Liver (tissue), 4 donors: ENCODE results near the gene HYLS1. TPM values are rescaled to one million over a fixed set of nuclear protein-coding genes. Genes with fewer than 3 reads are reported as not detected.

Experiments used
- polyA plus RNA-seq, 2 donors: library from polyadenylated mRNA; stranded (reverse) in 1 of 2; unstranded in 1 of 2; fragments of 200-250 nt in 1 of 2; fragments of >200 nt in 1 of 2; fragmentation: Nextera tagmentation in 1 of 2; extraction: Ambion mirVana in 1 of 2; gene quantifications; one replicate each; pipeline versions ENCODE4 v1.2.1 to v1.2.3, GENCODE V29; 2013 to 2015
- total RNA-seq, 2 donors: library from RNA; depleted of rRNA; stranded (reverse); fragments of >200 nt; gene quantifications; one replicate each; pipeline ENCODE4 v1.2.3, GENCODE V29; 2014
- donor health status: healthy.
- donor health status: healthy.
- donor health status: healthy.

HYLS1 gene
- total and polyA plus RNA-seq, 4 donors, result 1.9 to 4.9 (median 3.7) TPM

Other genes with a start within 250 kb of the HYLS1 start
- not detected for gene ACRV1, start 206.8 kb upstream of the HYLS1 start, total RNA-seq
- not detected for gene ACRV1, start 206.8 kb upstream of the HYLS1 start, polyA plus RNA-seq
- not detected for gene PATE1, start 141.4 kb upstream of the HYLS1 start, total RNA-seq
- not detected for gene PATE1, start 141.4 kb upstream of the HYLS1 start, polyA plus RNA-seq
- not detected for gene PATE2, start 108.8 kb upstream of the HYLS1 start, total RNA-seq
- not detected for gene PATE2, start 108.8 kb upstream of the HYLS1 start, polyA plus RNA-seq
- gene PATE3, start 99.5 kb upstream of the HYLS1 start, total RNA-seq, result not detected
- gene PATE3, start 99.5 kb upstream of the HYLS1 start, polyA plus RNA-seq, result not detected
- not detected for gene PATE4, start 54.4 kb upstream of the HYLS1 start, total RNA-seq
- gene PATE4, start 54.4 kb upstream of the HYLS1 start, polyA plus RNA-seq, result not detected
- gene PUS3, start 15.5 kb downstream of the HYLS1 start, total RNA-seq, result 10 to 100 TPM; 15.5 to 22.2 TPM
- gene PUS3, start 15.5 kb downstream of the HYLS1 start, polyA plus RNA-seq, result 10 to 100 TPM; 16.3 to 17.9 TPM
- under 1 TPM; 0.33 to 0.79 TPM for gene DDX25, start 16.8 kb downstream of the HYLS1 start, total RNA-seq
- gene DDX25, start 16.8 kb downstream of the HYLS1 start, polyA plus RNA-seq, result under 1 TPM; 0.07 to 0.28 TPM
- gene VSIG10L2, start 58.4 kb downstream of the HYLS1 start, total RNA-seq, result not detected
- not detected for gene VSIG10L2, start 58.4 kb downstream of the HYLS1 start, polyA plus RNA-seq
- gene CDON, start 175.2 kb downstream of the HYLS1 start, total RNA-seq, result 1 to 10 TPM; 7.1 to 7.4 TPM
- under 1 TPM; 0.69 to 0.85 TPM for gene CDON, start 175.2 kb downstream of the HYLS1 start, polyA plus RNA-seq